GM21447 (cell line): Measurements from ENCODE around the gene MORC1.

ENCODE experiments used
- ATAC-seq: cut with Tn5 transposase; IDR thresholded peaks from one replicate; pipeline ENCODE4 v1.9.1; 2021; ENCODE audit not compliant: unreplicated experiment

MORC1 gene

GRCh38 chr3:109033000-109033660, 84.8 kb downstream of the MORC1 start:
- ATAC-seq: no peak

- ATAC-seq: no peak
These were observed 89.2 kb downstream of the MORC1 start for GRCh38 chr3:109028753-109029152.

DNA sequence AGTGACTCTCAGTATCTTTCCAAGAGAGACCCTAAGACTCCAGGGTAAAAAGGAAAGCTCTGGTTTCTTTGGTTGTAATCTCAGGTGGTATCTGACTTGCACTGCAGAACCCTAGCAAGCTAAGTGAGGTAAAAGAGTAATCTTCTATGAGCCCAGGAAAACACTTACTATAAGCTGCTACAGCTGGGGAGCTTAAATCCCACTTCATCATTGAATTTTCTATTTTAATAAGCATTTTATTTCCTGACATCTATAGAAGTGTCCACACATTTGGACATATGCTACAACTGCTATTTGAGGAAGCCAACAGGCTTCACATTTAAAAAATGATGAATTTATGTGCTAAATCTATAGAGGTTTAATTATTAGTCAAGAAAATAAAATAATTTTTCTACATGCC, 91.1 kb downstream of the MORC1 start:
- ATAC-seq: no peak

- ATAC-seq: no peak
These were observed 92.0 kb downstream of the MORC1 start for GRCh38 chr3:109025896-109026295.

- ATAC-seq: peak; percentile 69
These were observed 94.2 kb downstream of the MORC1 start for GRCh38 chr3:109023656-109024254.

GRCh38 chr3:109023167-109023566, 94.8 kb downstream of the MORC1 start:
- ATAC-seq: no peak

DNA sequence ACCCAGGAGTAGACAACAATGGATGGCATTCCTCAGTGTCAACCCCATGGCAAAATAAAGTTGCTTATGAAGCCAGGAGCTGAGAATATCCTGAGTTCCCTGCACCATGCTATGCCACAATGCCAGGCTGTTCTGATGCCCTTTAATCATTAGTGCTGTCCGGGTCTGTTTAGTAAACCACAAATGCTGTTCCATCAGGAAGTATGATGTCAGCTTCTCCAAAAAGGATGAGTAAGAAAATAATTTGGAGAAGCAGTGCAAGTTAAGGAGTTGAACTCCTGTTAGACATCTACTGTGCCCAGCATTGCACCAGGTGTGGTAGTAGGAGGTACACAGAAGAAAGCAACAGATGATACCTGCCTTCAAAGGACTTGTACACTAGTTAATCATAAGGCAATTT, 96.4 kb downstream of the MORC1 start:
- no peak for ATAC-seq

DNA sequence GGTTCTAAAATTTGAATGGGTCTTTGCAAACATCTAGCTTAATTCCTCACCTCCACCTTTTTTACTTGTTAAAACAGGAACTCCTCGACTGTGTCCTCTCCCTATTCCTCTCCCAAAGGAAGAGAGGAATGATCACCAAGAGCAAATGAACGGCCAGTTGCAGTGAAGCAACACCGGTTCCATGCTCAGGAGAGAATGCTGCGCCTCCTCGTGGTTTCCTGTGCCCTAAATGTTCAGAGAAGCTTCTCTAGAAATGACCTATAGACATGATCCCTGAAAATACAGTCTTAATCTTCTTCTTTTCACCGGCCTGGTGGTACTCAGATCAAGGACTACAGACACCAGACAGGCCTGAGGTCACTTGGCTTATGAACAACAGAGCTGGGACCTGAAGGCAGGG, 99.1 kb downstream of the MORC1 start:
- no peak for ATAC-seq

GRCh38 chr3:109005443-109005842, 112.5 kb downstream of the MORC1 start:
- no peak for ATAC-seq

DNA sequence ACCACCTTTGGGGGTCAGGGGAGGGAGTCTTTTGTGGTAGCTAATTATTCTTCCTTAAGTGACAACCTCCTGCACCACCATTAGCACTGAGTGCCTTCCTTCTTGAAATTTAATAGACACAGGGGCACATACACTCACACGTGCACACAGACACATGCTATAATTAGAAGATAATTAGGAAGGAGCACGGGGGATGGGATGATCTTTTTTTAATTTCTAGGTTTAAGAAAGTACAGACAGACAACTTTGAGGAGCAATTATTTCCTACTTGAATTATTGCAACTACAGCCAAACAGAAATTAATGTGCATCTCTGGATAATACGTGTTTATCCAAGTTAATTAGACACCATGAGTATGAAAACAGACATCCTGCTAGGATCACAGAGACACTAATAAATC, 119.5 kb downstream of the MORC1 start:
- no peak for ATAC-seq

GRCh38 chr3:108985844-108986243, 132.1 kb downstream of the MORC1 start:
- ATAC-seq: no peak

- ATAC-seq: no peak
These were observed 134.9 kb downstream of the MORC1 start for GRCh38 chr3:108983051-108983450.

- ATAC-seq: no peak
These were observed 141.9 kb downstream of the MORC1 start for GRCh38 chr3:108976058-108976457.

GRCh38 chr3:108973019-108973418, 144.9 kb downstream of the MORC1 start:
- no peak for ATAC-seq

DNA sequence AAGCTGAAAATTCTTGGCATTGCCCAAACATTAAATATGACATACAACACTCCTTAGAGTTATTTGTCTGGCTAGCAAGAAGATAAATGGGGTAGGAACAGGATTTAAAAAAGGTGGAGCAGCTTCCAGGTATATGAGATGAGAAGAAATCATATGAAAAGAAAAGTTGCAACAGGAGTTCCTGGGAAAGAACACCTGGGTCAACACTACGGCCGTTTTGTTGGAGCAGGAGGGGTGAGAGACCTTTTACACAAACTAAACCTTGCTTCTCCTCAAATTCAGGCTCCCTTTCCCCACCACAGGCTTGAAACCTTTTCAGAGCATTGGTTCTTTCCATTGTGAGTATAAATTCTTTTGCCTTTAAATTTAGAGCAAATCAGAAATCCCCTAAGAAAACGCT, 145.5 kb downstream of the MORC1 start:
- no peak for ATAC-seq

GRCh38 chr3:108970561-108970960, 147.4 kb downstream of the MORC1 start:
- ATAC-seq: no peak

GRCh38 chr3:108966773-108967172, 151.2 kb downstream of the MORC1 start:
- no peak for ATAC-seq

DNA sequence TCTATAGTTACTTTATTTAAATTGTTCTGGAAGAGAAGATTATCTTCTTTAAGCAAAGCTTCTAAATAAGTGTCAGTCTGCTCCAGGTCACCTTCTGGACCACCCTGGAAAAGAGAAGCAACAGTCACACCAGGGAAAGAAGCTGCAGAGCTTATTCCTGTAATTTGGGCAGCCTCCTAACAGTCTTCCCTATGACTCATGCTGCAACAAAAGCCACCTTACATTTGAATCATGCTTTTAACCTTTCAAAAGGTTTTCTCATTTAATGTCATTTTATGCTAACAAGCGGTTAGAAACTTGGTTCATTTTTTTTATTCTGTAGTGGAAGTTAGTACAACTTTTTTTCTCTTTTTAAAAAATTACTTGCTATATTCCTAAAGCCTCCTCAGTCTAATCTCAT, 158.9 kb downstream of the MORC1 start:
- ATAC-seq: no peak

DNA sequence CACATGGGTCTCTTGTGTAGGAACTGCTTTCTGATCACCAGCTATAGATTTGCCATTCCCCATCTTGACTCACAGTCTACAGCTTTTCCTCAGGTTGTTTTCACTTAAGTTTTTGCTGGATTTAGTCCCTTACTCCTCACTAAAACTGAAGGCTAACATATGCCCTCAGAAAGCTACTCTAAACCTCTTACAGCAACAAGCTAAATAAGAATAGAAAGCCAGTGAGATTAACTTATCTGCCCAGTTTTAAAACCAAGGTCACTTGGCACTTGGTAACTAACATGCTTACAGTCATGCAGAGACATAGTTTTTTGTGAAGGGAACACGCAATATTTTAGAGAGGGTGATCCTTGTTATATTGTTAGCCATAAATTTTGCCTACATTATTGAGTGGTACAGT, 164.2 kb downstream of the MORC1 start, which contains the start of gene GUCA1C:
Gene GUCA1C (minus strand): TSS at position 180 of the 400 bp plus-strand sequence. CDS start 117 bp downstream, at position 63.
- no peak for ATAC-seq

DNA sequence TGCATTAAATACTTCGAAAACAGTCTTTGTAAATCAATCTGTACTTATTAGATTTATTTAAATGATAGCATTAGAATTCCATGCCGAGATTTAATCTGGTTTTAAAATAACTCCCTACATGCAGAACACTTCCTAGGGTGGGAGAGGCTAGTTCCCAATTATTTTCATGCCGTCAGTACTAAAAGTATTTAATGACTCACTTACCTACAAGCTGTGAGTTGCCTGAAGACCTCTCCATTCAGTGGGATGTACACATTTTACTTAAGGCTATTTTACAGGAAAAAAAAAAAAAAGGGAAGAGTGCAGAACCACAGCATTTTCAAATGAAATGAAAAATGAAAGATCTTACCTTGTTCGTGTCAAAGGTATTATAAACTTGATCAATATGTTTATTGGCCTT, 164.7 kb downstream of the MORC1 start:
- no peak for ATAC-seq

DNA sequence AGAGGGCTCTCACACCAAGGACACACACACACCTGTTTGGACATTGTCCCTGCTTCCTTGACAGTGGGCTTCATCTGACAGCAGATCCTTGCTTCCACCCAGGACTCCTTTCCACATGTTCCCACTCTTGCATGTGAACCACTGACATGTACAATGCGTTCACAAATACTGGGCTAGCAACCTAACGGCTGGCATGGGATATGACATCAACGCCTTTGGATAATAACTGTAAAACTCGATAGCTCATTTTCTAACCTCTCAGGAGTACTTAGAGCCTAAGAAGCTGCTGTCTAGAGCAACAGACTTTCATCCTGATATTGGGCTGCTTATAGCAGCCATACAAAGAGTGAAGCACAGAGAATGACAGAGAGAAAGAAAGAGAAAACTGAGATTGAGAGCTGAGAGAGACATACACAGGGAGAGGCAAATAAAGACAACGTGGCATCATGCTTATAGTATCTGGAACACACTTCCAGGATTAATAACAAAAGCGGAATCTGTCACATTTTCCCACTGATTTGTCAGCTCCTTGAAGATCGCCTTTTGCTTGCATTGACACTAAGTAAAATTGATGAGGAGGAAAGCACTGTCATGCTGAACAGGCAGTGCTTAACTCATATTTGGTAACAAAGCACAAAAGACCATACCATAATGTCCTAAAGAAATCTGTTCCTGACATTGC, 166.0 kb downstream of the MORC1 start:
- ATAC-seq: no peak

DNA sequence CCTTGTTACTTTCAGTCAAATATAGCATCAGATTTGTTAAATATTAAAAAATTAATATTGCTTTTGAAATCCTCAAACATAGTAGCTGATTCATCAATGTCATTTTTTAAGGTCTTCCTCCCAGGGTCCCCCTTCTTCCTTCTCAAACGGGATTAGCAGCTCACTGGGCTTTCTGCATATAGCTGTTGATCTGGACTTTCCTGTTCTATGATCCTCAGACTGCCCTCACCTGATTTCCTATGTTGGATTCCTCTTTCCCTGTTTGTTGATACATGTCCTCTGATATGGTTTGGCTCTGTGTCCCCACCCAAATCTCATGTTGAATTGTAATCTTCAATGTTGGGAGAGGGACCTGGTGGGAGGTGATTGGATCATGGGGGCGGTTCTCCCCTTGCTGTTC, 170.1 kb downstream of the MORC1 start:
- ATAC-seq: no peak
